Measurements from ENCODE around the gene CCL3. TPM values are rescaled to one million over a fixed set of nuclear protein-coding genes. Genes with fewer than 3 reads are reported as not detected.
"Not testable (repeated sequence)": the region's sequence is repeated elsewhere in the genome, so short reads cannot be mapped to it uniquely, and the experiment has no call there.

Gene CCL3
- total RNA-seq, 1 experiment from 2014 or later = 1.1 TPM

GRCh38 chr17:36088670-36089338, 1.1 kb downstream of the CCL3 start:
- Histone ChIP-seq H3K9me3 (ENCODE audit: control insufficient read depth, insufficient read depth, low read depth, low read length) (no peaks in the 10 kb centered on the region), H3K27me3 (ENCODE audit: control insufficient read depth, insufficient read depth, low read length) (no peaks in the 10 kb centered on the region; the same call in 1 of the 2 replicates), H3K36me3 (ENCODE audit: control insufficient read depth, insufficient read depth, low read length) (no peaks in the 10 kb centered on the region), H3K4me1 (ENCODE audit: control insufficient read depth, insufficient read depth, low read length) (no peaks in the 10 kb centered on the region), H3K4me3 (ENCODE audit: low read depth in 2 of 2, low read length in 2 of 2) (no peak overlapping the region), H3K27ac (ENCODE audit: low read length) (no peak overlapping the region)
- ATAC-seq (no peak), DNase-seq (ENCODE audit: low read depth, low spot score) (no peak)
- ChIA-PET CTCF (no interaction called here), POLR2A (no interaction called here)
- intact Hi-C loops (cut with micrococcal nuclease; ENCODE audit: unreplicated experiment) = no loop called here
- BruUV-seq (replicated peaks) = no TSS peak
- TF ChIP-seq TCF7L2 (IDR thresholded peaks at IDR 0.05; ENCODE audit: low read depth, low read length) (no peak), POLR2AphosphoS5 (IDR thresholded peaks at IDR 0.05; ENCODE audit: low read depth, low read length) (no peak), CTCF (IDR thresholded peaks at IDR 0.05) (no peak)
- in situ Hi-C loops (cut with HindIII; ENCODE audit: low pct_unique_long_range_greater_than_20kb, low sequenced_read_pairs) = no loop called here

- H3K36me3 ChIP-seq (ENCODE audit: control insufficient read depth, insufficient read depth, low read length); H3K27me3 ChIP-seq (ENCODE audit: control insufficient read depth, insufficient read depth, low read length); in situ Hi-C loops (cut with HindIII; ENCODE audit: low pct_unique_long_range_greater_than_20kb, low sequenced_read_pairs); ATAC-seq; H3K4me1 ChIP-seq (ENCODE audit: control insufficient read depth, insufficient read depth, low read length); H3K9me3 ChIP-seq (ENCODE audit: control insufficient read depth, insufficient read depth, low read depth, low read length); CTCF ChIA-PET; intact Hi-C loops (cut with micrococcal nuclease; ENCODE audit: unreplicated experiment); BruUV-seq (replicated peaks); DNase-seq (ENCODE audit: low read depth, low spot score); POLR2A ChIA-PET; H3K4me3 ChIP-seq (ENCODE audit: low read depth in 2 of 2, low read length in 2 of 2); H3K27ac ChIP-seq (ENCODE audit: low read length): not testable (repeated sequence)
Measured at GRCh38 chr17:36087897-36088572, 1.9 kb downstream of the CCL3 start.

GRCh38 chr17:36087471-36087870, 2.5 kb downstream of the CCL3 start:
- H3K4me1 ChIP-seq (ENCODE audit: control insufficient read depth, insufficient read depth, low read length); H3K4me3 ChIP-seq (ENCODE audit: low read depth in 2 of 2, low read length in 2 of 2); H3K27ac ChIP-seq (ENCODE audit: low read length); H3K9me3 ChIP-seq (ENCODE audit: control insufficient read depth, insufficient read depth, low read depth, low read length); in situ Hi-C loops (cut with HindIII; ENCODE audit: low pct_unique_long_range_greater_than_20kb, low sequenced_read_pairs); DNase-seq (ENCODE audit: low read depth, low spot score); CTCF ChIA-PET; POLR2A ChIA-PET; H3K36me3 ChIP-seq (ENCODE audit: control insufficient read depth, insufficient read depth, low read length); ATAC-seq; BruUV-seq (replicated peaks); intact Hi-C loops (cut with micrococcal nuclease; ENCODE audit: unreplicated experiment); H3K27me3 ChIP-seq (ENCODE audit: control insufficient read depth, insufficient read depth, low read length): not testable (repeated sequence)

- no peaks in the 10 kb centered on the region for H3K4me1 ChIP-seq (ENCODE audit: control insufficient read depth, insufficient read depth, low read length)
- intact Hi-C loops (cut with micrococcal nuclease; ENCODE audit: unreplicated experiment) = no loop called here
- no TSS peak for BruUV-seq (replicated peaks)
- DNase-seq (ENCODE audit: low read depth, low spot score) = no peak
- H3K27me3 ChIP-seq (ENCODE audit: control insufficient read depth, insufficient read depth, low read length) = no peaks in the 10 kb centered on the region; the same call in 1 of the 2 replicates
- H3K27ac ChIP-seq (ENCODE audit: low read length) = no peak overlapping the region
- ChIA-PET CTCF (no interaction called here), POLR2A (no interaction called here)
- H3K9me3 ChIP-seq (ENCODE audit: control insufficient read depth, insufficient read depth, low read depth, low read length) = no peaks in the 10 kb centered on the region
- no peaks in the 10 kb centered on the region for H3K36me3 ChIP-seq (ENCODE audit: control insufficient read depth, insufficient read depth, low read length)
- TF ChIP-seq CTCF (IDR thresholded peaks at IDR 0.05) = no peak
- no peak for TF ChIP-seq TCF7L2 (IDR thresholded peaks at IDR 0.05; ENCODE audit: low read depth, low read length)
- no peak for TF ChIP-seq REST (IDR thresholded peaks at IDR 0.05; ENCODE audit: insufficient read depth in 1 of 2, low read depth in 2 of 2, low read length in 1 of 2)
- TF ChIP-seq SIN3A (IDR thresholded peaks at IDR 0.05; ENCODE audit: borderline replicate concordance, insufficient read depth, low read depth, low read length) = no peak
- no peak for TF ChIP-seq POLR2AphosphoS5 (IDR thresholded peaks at IDR 0.05; ENCODE audit: low read depth, low read length)
- no peak for ATAC-seq
- no peak overlapping the region for H3K4me3 ChIP-seq (ENCODE audit: low read depth in 2 of 2, low read length in 2 of 2)
- in situ Hi-C loops (cut with HindIII; ENCODE audit: low pct_unique_long_range_greater_than_20kb, low sequenced_read_pairs) = no loop called here
Measured at GRCh38 chr17:36086791-36087190, 3.2 kb downstream of the CCL3 start.

All from Panc1 (cell line).